HG03565 (cell line): ENCODE measurements around the gene PNMA8B.

ENCODE experiments used
- ATAC-seq: cut with Tn5 transposase; IDR thresholded peaks from one replicate; pipeline ENCODE4 v1.9.1; 2021; ENCODE audit warnings: mild to moderate bottlenecking, moderate library complexity; ENCODE audit not compliant: unreplicated experiment

Gene PNMA8B

GRCh38 chr19:46487802-46488445 lies 7.7 kb downstream of the PNMA8B start:
- no peak for ATAC-seq

- no peak for ATAC-seq
Measured at GRCh38 chr19:46487178-46487801, 8.4 kb downstream of the PNMA8B start.

- no peak for ATAC-seq
Measured at GRCh38 chr19:46486358-46486757, 9.3 kb downstream of the PNMA8B start.

GRCh38 chr19:46484656-46485055 lies 11.0 kb downstream of the PNMA8B start:
- ATAC-seq, result no peak

- ATAC-seq, result no peak
Measured at GRCh38 chr19:46482631-46483030, 13.0 kb downstream of the PNMA8B start.

GRCh38 chr19:46481947-46482346 lies 13.7 kb downstream of the PNMA8B start:
- no peak for ATAC-seq

GRCh38 chr19:46481223-46481848 lies 14.3 kb downstream of the PNMA8B start:
- no peak for ATAC-seq

GRCh38 chr19:46480415-46480814 lies 15.3 kb downstream of the PNMA8B start:
- no peak for ATAC-seq

- ATAC-seq, result no peak
Measured at GRCh38 chr19:46478356-46478986, 17.2 kb downstream of the PNMA8B start.

GRCh38 chr19:46475986-46476385 lies 19.7 kb downstream of the PNMA8B start:
- no peak for ATAC-seq

GRCh38 chr19:46474211-46474610 lies 21.5 kb downstream of the PNMA8B start:
- ATAC-seq, result no peak

- no peak for ATAC-seq
Measured at GRCh38 chr19:46472592-46472991, 23.1 kb downstream of the PNMA8B start.

- no peak for ATAC-seq
Measured at GRCh38 chr19:46471811-46472543, 23.7 kb downstream of the PNMA8B start.

- ATAC-seq, result no peak
Measured at GRCh38 chr19:46471116-46471733, 24.4 kb downstream of the PNMA8B start, which contains the start of gene PNMA8A. PNMA8A (minus strand) TSS chr19:46471563; CDS start chr19:46471035, 528 bp downstream.

- no peak for ATAC-seq
Measured at GRCh38 chr19:46470376-46470775, 25.3 kb downstream of the PNMA8B start.

GRCh38 chr19:46469541-46470185 lies 26.0 kb downstream of the PNMA8B start:
- no peak for ATAC-seq

- no peak for ATAC-seq
Measured at GRCh38 chr19:46466536-46467196, 29.0 kb downstream of the PNMA8B start.

- no peak for ATAC-seq
Measured at GRCh38 chr19:46463516-46463915, 32.2 kb downstream of the PNMA8B start.

GRCh38 chr19:46461537-46461936 lies 34.1 kb downstream of the PNMA8B start:
- ATAC-seq, result no peak

- no peak for ATAC-seq
Measured at GRCh38 chr19:46460981-46461380, 34.7 kb downstream of the PNMA8B start.
